M059J (cell line): ENCODE data around the gene INTS11. TPM values are rescaled to one million over a fixed set of nuclear protein-coding genes. Genes with fewer than 3 reads are reported as not detected.

Experiments
- DNase-seq: peaks from one replicate; pipeline ENCODE4 v3.0.0-alpha.2; 2012; ENCODE audit warnings: low read depth
- total RNA-seq: library from RNA; depleted of rRNA; stranded (reverse); fragments of >200 nt; shearing (Covaris generic); gene quantifications from 2 replicates; pipeline ENCODE4 v1.2.3, GENCODE V29; 2014

The INTS11 gene
- total RNA-seq, 1 experiment from 2014 or later: 87.4 TPM

DNA sequence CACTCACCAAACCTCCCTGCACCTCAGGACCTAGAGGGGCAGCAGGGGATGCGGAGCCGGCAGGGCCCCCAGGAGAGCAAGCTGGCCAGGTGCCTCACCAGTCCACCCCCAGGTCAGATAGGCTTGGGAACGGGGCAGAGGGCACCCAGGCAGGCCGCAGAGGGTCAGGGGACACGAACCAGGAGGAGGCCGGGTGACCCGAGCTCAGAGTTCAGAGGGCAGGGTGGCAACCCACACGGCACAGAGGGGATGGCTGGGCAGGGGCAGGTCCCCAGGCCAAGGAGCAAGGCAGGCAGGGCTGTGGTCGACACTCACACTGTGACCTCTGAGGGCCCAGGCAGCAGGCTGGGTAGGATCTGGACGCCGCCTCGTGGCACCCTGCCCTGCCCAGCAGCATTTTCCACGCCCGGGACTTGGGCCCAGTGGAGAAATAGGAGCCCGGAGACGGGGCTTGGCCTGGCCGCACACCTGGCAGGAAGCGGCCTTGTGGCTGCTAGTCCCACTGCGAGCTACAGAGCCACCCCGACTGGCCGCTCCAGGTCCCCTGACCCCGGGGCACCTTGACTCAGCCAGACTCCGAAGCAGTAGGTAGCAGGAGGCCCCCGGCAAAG is 19.5 kb upstream of the INTS11 start:
- no peak for DNase-seq

DNA sequence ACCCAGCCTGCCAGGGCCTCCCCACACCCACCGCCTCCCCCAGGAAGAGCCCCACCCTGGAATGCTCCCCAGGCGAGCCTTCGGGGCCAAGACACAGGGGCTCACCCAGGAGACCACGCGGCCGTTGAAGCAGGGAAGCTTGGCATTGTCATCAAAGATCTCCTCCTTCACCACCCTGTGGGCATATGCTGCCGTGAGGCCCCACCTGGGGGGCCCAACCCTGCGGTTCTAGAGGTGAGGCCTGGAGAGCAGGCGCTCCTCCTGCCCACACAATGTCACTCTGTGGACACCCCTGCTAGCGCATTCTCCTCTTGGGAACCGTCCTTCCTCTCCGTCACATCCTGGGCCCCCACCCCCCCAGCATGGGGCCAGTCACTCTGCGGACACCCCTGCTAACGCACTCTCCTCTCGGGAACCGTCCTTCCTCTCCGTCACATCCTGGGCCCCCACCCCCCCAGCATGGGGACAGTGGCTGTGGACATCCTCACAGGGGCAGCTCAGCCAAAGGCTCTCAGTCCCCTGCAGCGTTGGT is 18.2 kb upstream of the INTS11 start:
- no peak for DNase-seq

DNA sequence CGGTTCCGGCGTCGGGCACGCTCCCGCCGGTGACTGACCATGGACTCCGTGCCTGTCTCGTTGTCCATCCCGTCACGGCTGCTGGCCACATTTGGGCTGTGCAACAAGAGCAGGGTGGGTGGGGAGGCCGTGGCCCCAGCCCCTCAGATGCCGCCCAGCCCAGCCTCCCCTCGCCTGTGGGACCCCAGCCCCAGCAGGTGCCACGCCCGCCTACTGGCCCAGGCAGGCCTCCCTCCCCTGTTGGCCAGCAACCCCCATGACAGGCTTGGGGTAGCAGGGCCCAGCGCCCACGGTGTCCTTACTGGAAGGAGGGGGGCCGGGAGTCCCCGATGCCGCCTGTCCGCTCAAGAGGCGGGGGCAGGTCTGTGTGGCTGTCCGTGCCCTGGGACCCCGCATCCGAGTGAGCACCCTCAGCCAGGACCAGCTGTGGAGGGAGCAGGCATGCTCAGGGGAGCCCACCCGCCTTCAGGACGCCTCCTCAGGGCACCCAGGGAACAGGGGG is 17.7 kb upstream of the INTS11 start:
- no peak for DNase-seq

- DNase-seq: no peak
Observed at GRCh38 chr1:1341549-1342021, 17.1 kb upstream of the INTS11 start.

- no peak for DNase-seq
Observed at GRCh38 chr1:1340791-1341548, 16.5 kb upstream of the INTS11 start.

DNA sequence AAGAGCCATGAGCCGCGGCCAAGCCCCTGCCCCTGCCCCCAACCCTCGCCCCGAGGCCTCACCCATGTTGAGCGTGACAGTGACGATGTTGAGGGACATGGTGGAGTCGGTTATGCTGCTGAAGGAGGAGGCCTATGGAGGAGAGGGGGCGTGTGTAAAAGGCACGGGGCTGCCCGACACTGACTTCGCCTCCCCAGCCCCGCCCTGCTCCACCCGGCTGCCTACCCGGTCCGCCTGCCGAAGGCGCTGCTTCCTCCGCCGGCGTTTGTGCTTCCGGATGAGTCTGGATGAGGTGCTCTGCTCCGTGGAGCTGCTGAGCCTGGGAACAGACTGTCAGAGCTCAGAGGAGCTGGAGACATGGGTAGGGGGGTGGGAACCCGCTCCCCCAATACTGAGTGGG is 15.7 kb upstream of the INTS11 start:
- DNase-seq: no peak

DNA sequence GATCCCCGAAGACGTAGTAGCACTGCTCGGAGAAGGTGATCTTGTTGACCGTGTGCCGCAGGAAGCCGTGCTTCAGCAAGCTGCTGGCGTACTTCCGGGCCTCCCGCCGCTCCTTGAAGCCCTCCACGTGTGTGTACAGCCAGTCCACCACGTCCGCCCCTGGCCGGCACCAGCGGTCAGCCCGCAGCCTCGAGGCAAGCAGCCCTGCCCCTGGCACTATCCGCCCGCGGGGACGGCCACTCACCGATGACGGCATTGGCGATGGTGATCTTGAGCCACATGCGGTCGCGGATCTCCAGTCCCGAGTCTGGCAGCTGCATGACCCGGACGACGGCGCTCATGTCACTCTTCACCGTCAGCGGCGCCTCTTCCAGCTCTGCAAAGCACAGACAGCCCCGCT is 13.8 kb upstream of the INTS11 start:
- DNase-seq: no peak

- no peak for DNase-seq
Observed at GRCh38 chr1:1337793-1338147, 13.3 kb upstream of the INTS11 start.

GRCh38 chr1:1336931-1337792 is 12.7 kb upstream of the INTS11 start:
- no peak for DNase-seq

DNA sequence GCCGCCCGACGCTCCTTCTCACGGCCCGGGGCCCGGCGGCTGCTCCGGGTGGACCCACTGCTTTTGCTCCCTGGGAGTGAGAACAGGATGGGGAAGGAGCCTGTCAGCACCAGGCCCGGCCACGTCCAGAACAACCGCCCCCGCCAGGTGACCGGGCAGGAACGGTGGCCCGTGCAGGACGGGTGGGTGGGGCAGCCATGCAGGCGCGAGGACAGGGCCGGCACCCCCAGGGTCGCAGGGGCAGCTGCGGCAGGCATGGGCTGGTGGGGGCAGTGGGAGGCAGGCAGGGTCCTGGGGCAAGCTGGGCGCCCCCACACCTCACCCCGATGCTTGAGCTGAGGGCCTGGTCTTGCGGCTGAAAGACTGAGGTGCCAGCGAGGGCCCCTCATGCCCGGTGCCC is 12.0 kb upstream of the INTS11 start:
- no peak for DNase-seq

- no peak for DNase-seq
Observed at GRCh38 chr1:1335792-1336248, 11.4 kb upstream of the INTS11 start.

- DNase-seq: no peak
Observed at GRCh38 chr1:1335283-1335682, 10.8 kb upstream of the INTS11 start.

DNA sequence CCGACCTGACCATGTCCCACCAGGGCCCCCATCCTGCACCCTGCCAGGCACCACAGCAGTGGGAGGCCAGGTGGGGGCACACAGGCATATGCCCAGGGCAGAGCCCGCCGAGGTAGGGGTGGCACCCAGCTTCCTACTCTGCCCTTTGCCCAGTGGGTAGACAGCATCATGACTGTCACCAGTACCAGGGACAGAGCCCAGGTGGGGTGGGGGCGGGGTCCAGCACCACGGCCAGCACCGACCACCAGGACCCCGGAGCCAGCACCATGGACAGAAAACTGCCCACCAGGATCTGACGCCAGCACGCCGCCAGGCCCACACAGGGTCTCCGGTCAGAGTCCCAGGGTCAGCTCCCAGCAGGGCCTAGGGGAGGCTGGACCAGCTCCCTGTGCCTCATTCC is 10.4 kb upstream of the INTS11 start:
- no peak for DNase-seq

- DNase-seq: no peak
Observed at GRCh38 chr1:1333551-1334241, 9.2 kb upstream of the INTS11 start.

DNA sequence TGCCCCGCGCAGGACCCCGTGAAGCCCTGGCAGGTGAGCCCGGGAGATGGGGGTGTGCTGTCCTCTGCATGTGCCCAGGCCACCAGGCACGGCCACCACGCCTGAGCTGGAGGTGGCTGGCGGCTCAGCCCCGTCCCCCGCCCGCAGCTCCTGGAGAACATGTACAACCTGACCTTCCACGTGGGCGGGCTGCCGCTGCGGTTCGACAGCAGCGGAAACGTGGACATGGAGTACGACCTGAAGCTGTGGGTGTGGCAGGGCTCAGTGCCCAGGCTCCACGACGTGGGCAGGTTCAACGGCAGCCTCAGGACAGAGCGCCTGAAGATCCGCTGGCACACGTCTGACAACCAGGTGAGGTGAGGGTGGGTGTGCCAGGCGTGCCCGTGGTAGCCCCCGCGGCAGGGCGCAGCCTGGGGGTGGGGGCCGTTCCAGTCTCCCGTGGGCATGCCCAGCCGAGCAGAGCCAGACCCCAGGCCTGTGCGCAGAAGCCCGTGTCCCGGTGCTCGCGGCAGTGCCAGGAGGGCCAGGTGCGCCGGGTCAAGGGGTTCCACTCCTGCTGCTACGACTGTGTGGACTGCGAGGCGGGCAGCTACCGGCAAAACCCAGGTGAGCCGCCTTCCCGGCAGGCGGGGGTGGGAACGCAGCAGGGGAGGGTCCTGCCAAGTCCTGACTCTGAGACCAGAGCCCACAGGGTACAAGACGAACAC is 8.5 kb upstream of the INTS11 start:
- no peak for DNase-seq

DNA sequence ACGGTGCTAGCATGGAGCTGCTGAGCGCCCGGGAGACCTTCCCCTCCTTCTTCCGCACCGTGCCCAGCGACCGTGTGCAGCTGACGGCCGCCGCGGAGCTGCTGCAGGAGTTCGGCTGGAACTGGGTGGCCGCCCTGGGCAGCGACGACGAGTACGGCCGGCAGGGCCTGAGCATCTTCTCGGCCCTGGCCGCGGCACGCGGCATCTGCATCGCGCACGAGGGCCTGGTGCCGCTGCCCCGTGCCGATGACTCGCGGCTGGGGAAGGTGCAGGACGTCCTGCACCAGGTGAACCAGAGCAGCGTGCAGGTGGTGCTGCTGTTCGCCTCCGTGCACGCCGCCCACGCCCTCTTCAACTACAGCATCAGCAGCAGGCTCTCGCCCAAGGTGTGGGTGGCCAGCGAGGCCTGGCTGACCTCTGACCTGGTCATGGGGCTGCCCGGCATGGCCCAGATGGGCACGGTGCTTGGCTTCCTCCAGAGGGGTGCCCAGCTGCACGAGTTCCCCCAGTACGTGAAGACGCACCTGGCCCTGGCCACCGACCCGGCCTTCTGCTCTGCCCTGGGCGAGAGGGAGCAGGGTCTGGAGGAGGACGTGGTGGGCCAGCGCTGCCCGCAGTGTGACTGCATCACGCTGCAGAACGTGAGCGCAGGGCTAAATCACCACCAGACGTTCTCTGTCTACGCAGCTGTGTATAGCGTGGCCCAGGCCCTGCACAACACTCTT is 7.7 kb upstream of the INTS11 start:
- no peak for DNase-seq

DNA sequence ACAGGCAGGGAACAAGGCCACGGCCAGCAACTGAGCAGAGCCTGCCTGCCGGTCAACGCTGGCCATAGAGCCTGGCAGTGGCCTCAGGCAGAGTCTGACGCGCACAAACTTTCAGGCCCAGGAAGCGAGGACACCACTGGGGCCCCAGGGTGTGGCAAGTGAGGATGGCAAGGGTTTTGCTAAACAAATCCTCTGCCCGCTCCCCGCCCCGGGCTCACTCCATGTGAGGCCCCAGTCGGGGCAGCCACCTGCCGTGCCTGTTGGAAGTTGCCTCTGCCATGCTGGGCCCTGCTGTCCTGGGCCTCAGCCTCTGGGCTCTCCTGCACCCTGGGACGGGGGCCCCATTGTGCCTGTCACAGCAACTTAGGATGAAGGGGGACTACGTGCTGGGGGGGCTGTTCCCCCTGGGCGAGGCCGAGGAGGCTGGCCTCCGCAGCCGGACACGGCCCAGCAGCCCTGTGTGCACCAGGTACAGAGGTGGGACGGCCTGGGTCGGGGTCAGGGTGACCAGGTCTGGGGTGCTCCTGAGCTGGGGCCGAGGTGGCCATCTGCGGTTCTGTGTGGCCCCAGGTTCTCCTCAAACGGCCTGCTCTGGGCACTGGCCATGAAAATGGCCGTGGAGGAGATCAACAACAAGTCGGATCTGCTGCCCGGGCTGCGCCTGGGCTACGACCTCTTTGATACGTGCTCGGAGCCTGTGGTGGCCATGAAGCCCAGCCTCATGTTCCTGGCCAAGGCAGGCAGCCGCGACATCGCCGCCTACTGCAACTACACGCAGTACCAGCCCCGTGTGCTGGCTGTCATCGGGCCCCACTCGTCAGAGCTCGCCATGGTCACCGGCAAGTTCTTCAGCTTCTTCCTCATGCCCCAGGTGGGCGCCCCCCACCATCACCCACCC is 6.9 kb upstream of the INTS11 start, which contains the start of gene TAS1R3:
TAS1R3 (plus strand) TSS at position 213 of the 898 bp plus-strand sequence; CDS start at position 279, 66 bp downstream.
- peak; percentile 22 for DNase-seq

DNA sequence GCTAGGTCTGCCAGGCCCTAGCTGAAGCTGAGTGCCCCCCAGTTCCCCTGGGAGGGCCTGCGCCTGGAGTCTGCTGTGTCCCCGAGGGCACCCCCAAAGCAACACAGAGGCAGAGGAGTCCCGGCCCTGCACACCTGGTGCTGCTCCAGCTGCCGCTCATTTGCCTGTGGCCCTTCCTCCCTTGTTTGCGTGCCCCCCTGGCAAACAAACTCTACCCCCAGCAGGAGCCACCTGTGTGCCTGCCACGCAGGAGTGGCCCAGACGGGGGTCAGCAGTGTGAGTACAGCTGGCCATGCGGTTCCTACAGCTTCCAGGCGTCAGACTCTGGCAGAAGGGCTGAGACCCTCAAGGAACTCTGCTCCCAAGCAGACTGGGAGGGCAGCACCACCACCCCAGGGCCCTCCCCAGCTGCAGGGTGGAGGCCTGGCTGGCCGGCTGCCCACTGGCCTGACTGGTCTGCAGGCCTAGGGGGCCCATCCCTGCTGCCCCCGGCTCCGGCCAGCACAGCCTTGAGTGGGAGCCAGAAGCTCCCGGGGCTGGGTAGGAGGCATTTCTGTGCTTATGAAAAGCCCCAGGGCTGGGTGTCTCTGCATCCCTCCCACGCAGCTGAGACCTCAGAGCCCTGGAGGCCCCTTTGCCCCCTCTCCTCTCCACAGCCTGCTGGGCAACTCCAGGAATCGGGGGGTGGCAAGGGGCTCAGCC is 6.1 kb upstream of the INTS11 start:
- DNase-seq: no peak
